Activated T-cell treated with anti-CD3 and anti-CD28 coated beads for 24 hours (primary cell): ENCODE measurements around the gene TGM6.
A peak's percentile ranks its signal among the peaks of the same experiment; 100 is the strongest.

Source experiments
- DNase-seq: peaks from one replicate; pipeline ENCODE4 v3.0.0-alpha.2; 2020; ENCODE audit warnings: low read depth

Gene TGM6

GRCh38 chr20:2364044-2364443 lies 16.7 kb upstream of the TGM6 start:
- no peak for DNase-seq

- no peak for DNase-seq
Observed at GRCh38 chr20:2365091-2365490, 15.6 kb upstream of the TGM6 start.

GRCh38 chr20:2365666-2366065 lies 15.0 kb upstream of the TGM6 start:
- DNase-seq, result no peak

- no peak for DNase-seq
Observed at GRCh38 chr20:2368621-2369020, 12.1 kb upstream of the TGM6 start.

- DNase-seq, result no peak
Observed at GRCh38 chr20:2373098-2373497, 7.6 kb upstream of the TGM6 start.

GRCh38 chr20:2374346-2375125 lies 6.2 kb upstream of the TGM6 start:
- no peak for DNase-seq

- DNase-seq, result no peak
Observed at GRCh38 chr20:2378893-2379292, 1.8 kb upstream of the TGM6 start.

GRCh38 chr20:2379511-2380229 lies 1.0 kb upstream of the TGM6 start:
- no peak for DNase-seq

- no peak for DNase-seq
Observed at GRCh38 chr20:2381303-2381702, 602 bp downstream of the TGM6 start.

- no peak for DNase-seq
Observed at GRCh38 chr20:2382833-2383232, 2.1 kb downstream of the TGM6 start.

GRCh38 chr20:2385026-2385425 lies 4.3 kb downstream of the TGM6 start:
- DNase-seq, result no peak

- no peak for DNase-seq
Observed at GRCh38 chr20:2385496-2385895, 4.8 kb downstream of the TGM6 start.

- DNase-seq, result no peak
Observed at GRCh38 chr20:2386516-2387179, 5.9 kb downstream of the TGM6 start.

- peak; percentile 36 for DNase-seq
Observed at GRCh38 chr20:2387180-2387577, 6.5 kb downstream of the TGM6 start.

GRCh38 chr20:2387580-2387979 lies 6.9 kb downstream of the TGM6 start:
- no peak for DNase-seq

- DNase-seq, result no peak
Observed at GRCh38 chr20:2390951-2391675, 10.4 kb downstream of the TGM6 start.

GRCh38 chr20:2394411-2395055 lies 13.8 kb downstream of the TGM6 start:
- no peak for DNase-seq

GRCh38 chr20:2395136-2395535 lies 14.4 kb downstream of the TGM6 start:
- no peak for DNase-seq

GRCh38 chr20:2396241-2396814 lies 15.6 kb downstream of the TGM6 start:
- no peak for DNase-seq

- DNase-seq, result no peak
Observed at GRCh38 chr20:2397091-2397490, 16.4 kb downstream of the TGM6 start.

GRCh38 chr20:2397595-2398145 lies 17.0 kb downstream of the TGM6 start:
- DNase-seq, result no peak
